Body of pancreas (tissue), 4 donors: ENCODE data around the gene FIZ1. TPM values are rescaled to one million over a fixed set of nuclear protein-coding genes. Genes with fewer than 3 reads are reported as not detected.

Experiments
- ATAC-seq: fragments of 150-250 bp; one replicate; pipeline ENCODE4 v1.9.1; 2016
- DNase-seq, 4 donors: peaks; one replicate each; pipeline ENCODE4 v3.0.0-alpha.2; 2019
- H3K27ac ChIP-seq, 4 donors: fragments of 200-600 bp; sonication (generic); 1 replicate in 3 of 4; 2 replicates in 1 of 4; pipeline versions ENCODE4 v1.5.1 to v1.6.1; 2016 to 2019; ENCODE audit warnings: mild to moderate bottlenecking in 1 of 4, mixed read lengths in 1 of 4, moderate library complexity in 1 of 4
- H3K27me3 ChIP-seq, 2 donors: fragments of 200-600 bp; sonication (generic); one replicate each; pipeline ENCODE4 v1.6.0; 2016; ENCODE audit warnings: mild to moderate bottlenecking in 1 of 2
- H3K36me3 ChIP-seq, 2 donors: fragments of 200-600 bp; sonication (generic); replicated peaks in 1 of 2; 2 replicates each; pipeline ENCODE4 v1.5.1; 2016; ENCODE audit warnings: low read depth in 2 of 2; ENCODE audit not compliant: insufficient read depth in 1 of 2
- H3K4me1 ChIP-seq: fragments of 200-600 bp; sonication (generic); one replicate; pipeline ENCODE4 v1.6.0; 2016
- H3K4me3 ChIP-seq, 2 donors: fragments of 200-600 bp; sonication (generic); 1 replicate in 1 of 2; 2 replicates in 1 of 2; pipeline ENCODE4 v1.5.1; 2016 to 2019
- H3K9me3 ChIP-seq, 3 donors: fragments of 200-600 bp; sonication (generic); 1 replicate in 2 of 3; 2 replicates in 1 of 3; pipeline ENCODE4 v1.5.1; 2016
- POLR2A ChIP-seq, 3 donors: fragments of 450-650 bp; IDR thresholded peaks; one replicate each; pipeline ENCODE4 v1.6.1; 2016; ENCODE audit warnings: antibody characterized with exemption in 3 of 3, mild to moderate bottlenecking in 2 of 3
- WGBS, 2 donors: methylation state at CpG; one replicate each; pipeline ENCODE4 v1.1.5; 2017; 5-methylcytosine and 5-hydroxymethylcytosine counted together
- intact Hi-C: fragments of 100-400 bp; cut with DNase I; formaldehyde crosslinking; loops from one replicate; pipeline ENCODE4 v1.15.1; 2023
- total RNA-seq, 2 donors: library from RNA; depleted of rRNA; stranded (reverse); fragments of >200 nt; gene quantifications; one replicate each; pipeline ENCODE4 v1.1.0, GENCODE V29; 2016
- TF ChIP-seq, protein P1 (sequence below), 7 experiments: fragments of 450-650 bp in 4 of 7; fragments of 200-600 bp in 3 of 7; sonication (generic) in 3 of 7; IDR thresholded peaks; one replicate each; pipeline ENCODE4 v1.5.1; 2016 to 2019; ENCODE audit warnings: antibody characterized with exemption in 7 of 7

The FIZ1 gene
- total RNA-seq, 2 donors from 2014 or later, result 5.7 to 13.5 TPM

DNA sequence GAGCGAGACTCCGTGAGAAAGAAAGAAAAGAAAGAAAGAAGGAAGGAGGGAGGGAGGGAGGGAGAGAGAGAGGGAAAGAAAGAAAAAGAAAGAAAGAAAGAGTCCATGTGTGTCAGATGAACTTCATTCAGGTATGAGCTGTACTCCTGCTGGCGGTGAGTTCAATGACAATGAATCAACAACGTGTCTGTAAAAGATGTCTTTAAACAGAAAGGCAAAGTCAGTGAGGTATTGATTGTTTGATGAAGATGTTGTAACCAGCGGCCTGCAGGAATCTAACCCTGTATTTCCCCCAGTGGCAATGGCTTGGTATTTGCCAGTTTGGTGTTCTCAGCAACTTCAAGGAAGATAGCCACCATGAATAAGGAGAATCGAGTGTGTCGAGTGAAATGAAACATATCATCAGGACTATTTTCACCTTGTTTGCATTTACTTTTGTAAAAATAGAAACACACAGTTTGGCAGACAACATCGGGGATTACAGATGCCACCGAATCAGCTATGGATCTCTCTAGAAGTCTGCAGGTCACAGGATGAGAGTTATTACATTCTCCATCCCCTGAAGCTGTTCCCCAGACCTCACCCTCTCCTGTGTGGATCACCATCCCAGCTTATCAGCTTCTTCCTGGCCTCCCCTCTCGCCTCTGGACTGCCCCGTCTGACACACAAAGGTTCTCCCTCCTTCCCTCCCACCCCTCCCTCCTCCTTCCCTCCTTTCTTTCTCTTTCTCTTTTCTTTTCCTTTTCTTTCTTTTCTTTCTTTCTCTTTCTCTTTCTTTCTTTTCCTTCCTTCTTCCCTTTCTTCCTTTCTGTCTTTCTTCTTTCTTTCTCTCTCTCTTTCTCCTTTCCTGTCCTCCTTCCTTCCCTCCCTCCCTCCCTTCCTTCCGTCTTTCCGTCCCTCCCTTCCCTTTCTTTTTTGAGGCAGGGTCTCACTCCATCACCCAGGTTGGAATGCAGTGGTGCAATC is 45.8 kb downstream of the FIZ1 start:
- no peak for TF ChIP-seq POLR2A (IDR thresholded peaks at IDR 0.05)
- TF ChIP-seq, protein P1, sequence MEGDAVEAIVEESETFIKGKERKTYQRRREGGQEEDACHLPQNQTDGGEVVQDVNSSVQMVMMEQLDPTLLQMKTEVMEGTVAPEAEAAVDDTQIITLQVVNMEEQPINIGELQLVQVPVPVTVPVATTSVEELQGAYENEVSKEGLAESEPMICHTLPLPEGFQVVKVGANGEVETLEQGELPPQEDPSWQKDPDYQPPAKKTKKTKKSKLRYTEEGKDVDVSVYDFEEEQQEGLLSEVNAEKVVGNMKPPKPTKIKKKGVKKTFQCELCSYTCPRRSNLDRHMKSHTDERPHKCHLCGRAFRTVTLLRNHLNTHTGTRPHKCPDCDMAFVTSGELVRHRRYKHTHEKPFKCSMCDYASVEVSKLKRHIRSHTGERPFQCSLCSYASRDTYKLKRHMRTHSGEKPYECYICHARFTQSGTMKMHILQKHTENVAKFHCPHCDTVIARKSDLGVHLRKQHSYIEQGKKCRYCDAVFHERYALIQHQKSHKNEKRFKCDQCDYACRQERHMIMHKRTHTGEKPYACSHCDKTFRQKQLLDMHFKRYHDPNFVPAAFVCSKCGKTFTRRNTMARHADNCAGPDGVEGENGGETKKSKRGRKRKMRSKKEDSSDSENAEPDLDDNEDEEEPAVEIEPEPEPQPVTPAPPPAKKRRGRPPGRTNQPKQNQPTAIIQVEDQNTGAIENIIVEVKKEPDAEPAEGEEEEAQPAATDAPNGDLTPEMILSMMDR (IDR thresholded peaks at IDR 0.05), result no peak
- Histone ChIP-seq H3K4me3 (no peak overlapping the region), H3K9me3 (no peaks in the 10 kb centered on the region), H3K27ac (no peak overlapping the region), H3K4me1 (peaks cover 9% of the 10 kb centered on the region), H3K27me3 (no peaks in the 10 kb centered on the region), H3K36me3 (no peaks in the 10 kb centered on the region)
- ATAC-seq (no peak), DNase-seq (no peak)
- 49 to 50% methylated on average over 12 to 13 of the region's 13 CpGs for WGBS, 2 donors
- intact Hi-C loops, result no loop called here

GRCh38 chr19:55552620-55553019 is 46.7 kb downstream of the FIZ1 start:
- intact Hi-C loops, result no loop called here

DNA sequence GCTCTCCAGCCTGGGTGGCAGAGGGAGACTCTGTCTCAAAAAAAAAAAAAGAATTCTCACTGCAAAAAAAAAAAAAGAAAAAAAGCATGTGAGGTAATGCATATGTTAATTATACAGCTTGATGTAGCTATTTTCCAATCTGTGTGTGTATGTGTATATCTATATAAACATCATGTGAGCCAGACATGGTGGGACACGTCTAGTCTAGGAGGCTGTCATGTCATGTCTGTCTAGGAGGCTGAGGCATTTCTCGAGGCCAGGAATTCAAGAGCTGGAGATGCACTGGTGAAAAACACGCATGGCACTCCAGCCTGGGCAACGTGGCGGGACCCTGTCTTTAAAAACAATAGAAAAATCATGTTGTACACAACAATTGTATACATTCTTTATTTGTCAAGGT is 47.1 kb downstream of the FIZ1 start:
- Histone ChIP-seq H3K27ac (no peak overlapping the region), H3K4me3 (no peak overlapping the region), H3K36me3 (no peaks in the 10 kb centered on the region), H3K4me1 (peaks cover 9% of the 10 kb centered on the region), H3K27me3 (no peaks in the 10 kb centered on the region), H3K9me3 (no peaks in the 10 kb centered on the region)
- intact Hi-C loops, result no loop called here
- ATAC-seq (no peak), DNase-seq (no peak)
- TF ChIP-seq, protein P1 (IDR thresholded peaks at IDR 0.05), result no peak
- TF ChIP-seq POLR2A (IDR thresholded peaks at IDR 0.05), result no peak
- WGBS, 2 donors, result 54 to 62% methylated on average over 5 of the region's 5 CpGs

More at GRCh38 chr19:55552620-55553019, 46.7 kb downstream of the FIZ1 start:
- no peak overlapping the region for H3K27ac ChIP-seq
- H3K36me3 ChIP-seq, result no peaks in the 10 kb centered on the region
- TF ChIP-seq POLR2A (IDR thresholded peaks at IDR 0.05), result no peak
- TF ChIP-seq, protein P1 (IDR thresholded peaks at IDR 0.05), result no peak
- WGBS, 2 donors, result 29 to 48% methylated on average over 11 to 13 of the region's 13 CpGs
- H3K27me3 ChIP-seq, result no peaks in the 10 kb centered on the region
- ATAC-seq, result no peak
- H3K4me1 ChIP-seq, result peaks cover 9% of the 10 kb centered on the region
- DNase-seq, result no peak
- no peaks in the 10 kb centered on the region for H3K9me3 ChIP-seq
- no peak overlapping the region for H3K4me3 ChIP-seq

DNA sequence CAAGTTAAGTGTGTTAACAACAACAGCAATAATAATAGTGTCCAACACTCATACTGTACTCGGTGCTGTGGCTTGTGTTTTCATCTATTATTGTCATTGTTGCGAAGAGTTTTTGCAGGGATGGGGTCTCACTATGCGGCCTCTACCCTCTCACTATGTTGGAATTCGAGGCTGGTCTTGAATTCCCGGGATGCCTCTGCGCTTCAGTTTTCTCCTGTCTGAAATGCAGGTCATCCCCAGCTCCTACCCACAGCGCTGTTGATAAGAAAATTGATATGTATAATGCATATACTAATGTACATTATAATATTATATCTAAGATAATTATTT is 49.0 kb downstream of the FIZ1 start:
- ATAC-seq (no peak), DNase-seq (no peak)
- Histone ChIP-seq H3K4me1 (peaks cover 9% of the 10 kb centered on the region), H3K9me3 (no peaks in the 10 kb centered on the region), H3K36me3 (no peaks in the 10 kb centered on the region), H3K27me3 (peaks cover 0 to 3% of the 10 kb centered on the region in 2 donors), H3K4me3 (no peak overlapping the region), H3K27ac (peak overlapping the region in 1 of 4 donors; percentile 50)
- TF ChIP-seq, protein P1 (IDR thresholded peaks at IDR 0.05), result no peak
- TF ChIP-seq POLR2A (IDR thresholded peaks at IDR 0.05), result no peak
- WGBS, 2 donors, result 51 to 62% methylated on average over 7 of the region's 7 CpGs
- intact Hi-C loops, result no loop called here
